HepG2 (cell line): ENCODE data around the gene TAF1B.

Experiments used
- KDM5B ChIP-seq: sonication (generic); formaldehyde crosslinking; IDR thresholded peaks from 2 replicates; pipeline ENCODE4 v1.4.0; 2020; ENCODE audit warnings: missing genetic modification reagents, mild to moderate bottlenecking, borderline replicate concordance
- MXI1 ChIP-seq: IDR thresholded peaks from 3 replicates; pipeline ENCODE4 v1.6.1; 2012; ENCODE audit warnings: low read depth, low read length, inconsistent platforms, borderline replicate concordance
- NR3C1 ChIP-seq: sonication (generic); formaldehyde crosslinking; IDR thresholded peaks from 2 replicates; pipeline ENCODE4 v1.4.0; 2020; ENCODE audit warnings: missing genetic modification reagents
- POLR2AphosphoS2 ChIP-seq: IDR thresholded peaks from 2 replicates; pipeline ENCODE4 v1.6.1; 2011; ENCODE audit warnings: low read depth, low read length, improper control_type of control experiment
- SMARCC2 ChIP-seq: fragments of 450-650 bp; IDR thresholded peaks from 2 replicates; pipeline ENCODE4 v1.6.1; 2017; ENCODE audit warnings: antibody characterized with exemption, mild to moderate bottlenecking
- TRIM24 ChIP-seq: sonication (generic); formaldehyde crosslinking; IDR thresholded peaks from 2 replicates; pipeline ENCODE4 v1.8.0; 2022; ENCODE audit warnings: mild to moderate bottlenecking, missing genetic modification reagents
- ZNF777 ChIP-seq: sonication (generic); formaldehyde crosslinking; IDR thresholded peaks from 2 replicates; pipeline ENCODE4 v1.4.0; 2020; ENCODE audit warnings: missing genetic modification reagents
- TF ChIP-seq, protein P1 (sequence below): sonication (generic); formaldehyde crosslinking; IDR thresholded peaks from 2 replicates; pipeline ENCODE4 v1.4.0; 2020; ENCODE audit warnings: mild to moderate bottlenecking, missing genetic modification reagents
- TF ChIP-seq, protein P2 (sequence below), 2 experiments: sonication (generic) in 1 of 2; formaldehyde crosslinking in 1 of 2; IDR thresholded peaks; 2 replicates each; pipeline versions ENCODE4 v1.5.1 to v1.6.1; 2011 to 2020; ENCODE audit warnings: borderline replicate concordance in 1 of 2, low read depth in 1 of 2, low read length in 1 of 2, mild to moderate bottlenecking in 1 of 2, missing genetic modification reagents in 1 of 2, moderate library complexity in 1 of 2
- TF ChIP-seq, protein P3 (sequence below): sonication (generic); formaldehyde crosslinking; IDR thresholded peaks from 2 replicates; pipeline ENCODE4 v1.5.1; 2020; ENCODE audit warnings: mild to moderate bottlenecking, missing genetic modification reagents, borderline replicate concordance

DNA sequence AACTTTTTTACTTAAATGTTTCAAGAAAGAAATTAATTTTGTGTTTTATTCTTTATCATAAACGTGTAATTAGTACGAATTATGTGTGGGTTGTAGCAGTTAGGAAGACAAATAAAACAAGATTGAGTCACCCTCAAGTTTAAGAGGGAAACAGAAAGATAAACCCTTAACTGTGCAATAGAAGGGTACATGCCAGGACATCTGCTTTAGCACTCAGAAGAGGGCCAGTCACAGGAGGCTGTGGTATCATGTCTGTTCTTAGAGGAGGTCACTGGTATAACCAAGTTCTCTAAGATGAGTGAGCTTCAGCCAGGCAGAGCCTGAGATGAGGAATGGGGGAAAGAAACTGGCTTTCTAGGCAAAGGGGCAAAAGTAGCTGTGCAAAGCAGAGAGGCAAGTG is 65.8 kb downstream of the TAF1B start:
- no peak for TF ChIP-seq TRIM24
- TF ChIP-seq, protein P1, sequence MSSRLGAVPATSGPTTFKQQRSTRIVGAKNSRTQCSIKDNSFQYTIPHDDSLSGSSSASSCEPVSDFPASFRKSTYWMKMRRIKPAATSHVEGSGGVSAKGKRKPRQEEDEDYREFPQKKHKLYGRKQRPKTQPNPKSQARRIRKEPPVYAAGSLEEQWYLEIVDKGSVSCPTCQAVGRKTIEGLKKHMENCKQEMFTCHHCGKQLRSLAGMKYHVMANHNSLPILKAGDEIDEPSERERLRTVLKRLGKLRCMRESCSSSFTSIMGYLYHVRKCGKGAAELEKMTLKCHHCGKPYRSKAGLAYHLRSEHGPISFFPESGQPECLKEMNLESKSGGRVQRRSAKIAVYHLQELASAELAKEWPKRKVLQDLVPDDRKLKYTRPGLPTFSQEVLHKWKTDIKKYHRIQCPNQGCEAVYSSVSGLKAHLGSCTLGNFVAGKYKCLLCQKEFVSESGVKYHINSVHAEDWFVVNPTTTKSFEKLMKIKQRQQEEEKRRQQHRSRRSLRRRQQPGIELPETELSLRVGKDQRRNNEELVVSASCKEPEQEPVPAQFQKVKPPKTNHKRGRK = no peak
- no peak for TF ChIP-seq NR3C1 (CRISPR knock-in tag)
- TF ChIP-seq, protein P2, sequence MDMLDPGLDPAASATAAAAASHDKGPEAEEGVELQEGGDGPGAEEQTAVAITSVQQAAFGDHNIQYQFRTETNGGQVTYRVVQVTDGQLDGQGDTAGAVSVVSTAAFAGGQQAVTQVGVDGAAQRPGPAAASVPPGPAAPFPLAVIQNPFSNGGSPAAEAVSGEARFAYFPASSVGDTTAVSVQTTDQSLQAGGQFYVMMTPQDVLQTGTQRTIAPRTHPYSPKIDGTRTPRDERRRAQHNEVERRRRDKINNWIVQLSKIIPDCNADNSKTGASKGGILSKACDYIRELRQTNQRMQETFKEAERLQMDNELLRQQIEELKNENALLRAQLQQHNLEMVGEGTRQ (IDR thresholded peaks at IDR 0.05; ENCODE audit: low read depth, low read length) = no peak
- TF ChIP-seq, protein P2 (CRISPR knock-in tag; IDR thresholded peaks at IDR 0.05; ENCODE audit: borderline replicate concordance) = no peak
- TF ChIP-seq ZNF777 (CRISPR knock-in tag) = no peak
- no peak for TF ChIP-seq KDM5B
- TF ChIP-seq MXI1 = no peak
- TF ChIP-seq, protein P3, sequence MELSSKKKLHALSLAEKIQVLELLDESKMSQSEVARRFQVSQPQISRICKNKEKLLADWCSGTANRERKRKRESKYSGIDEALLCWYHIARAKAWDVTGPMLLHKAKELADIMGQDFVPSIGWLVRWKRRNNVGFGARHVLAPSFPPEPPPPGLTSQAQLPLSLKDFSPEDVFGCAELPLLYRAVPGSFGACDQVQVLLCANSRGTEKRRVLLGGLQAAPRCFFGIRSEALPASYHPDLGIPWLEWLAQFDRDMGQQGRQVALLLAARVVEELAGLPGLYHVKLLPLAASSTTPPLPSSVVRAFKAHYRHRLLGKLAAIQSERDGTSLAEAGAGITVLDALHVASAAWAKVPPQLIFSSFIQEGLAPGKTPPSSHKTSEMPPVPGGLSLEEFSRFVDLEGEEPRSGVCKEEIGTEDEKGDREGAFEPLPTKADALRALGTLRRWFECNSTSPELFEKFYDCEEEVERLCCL (CRISPR knock-in tag) = no peak
- TF ChIP-seq POLR2AphosphoS2 = no peak
- TF ChIP-seq SMARCC2 = no peak
